HepG2 (cell line): ENCODE measurements around the gene DENND11. TPM values are rescaled to one million over a fixed set of nuclear protein-coding genes. Genes with fewer than 3 reads are reported as not detected.

ENCODE experiments used
- ARID2 ChIP-seq: sonication (generic); formaldehyde crosslinking; IDR thresholded peaks from 2 replicates; pipeline ENCODE4 v1.8.1; 2022; ENCODE audit warnings: mild to moderate bottlenecking, missing genetic modification reagents, borderline replicate concordance
- ARNT2 ChIP-seq: sonication (generic); formaldehyde crosslinking; IDR thresholded peaks from 2 replicates; pipeline ENCODE4 v1.8.0; 2022; ENCODE audit warnings: mild to moderate bottlenecking, low read depth, missing genetic modification reagents, moderate library complexity
- CAMTA2 ChIP-seq: sonication (generic); formaldehyde crosslinking; IDR thresholded peaks from 2 replicates; pipeline ENCODE4 v1.4.0; 2020; ENCODE audit warnings: mild to moderate bottlenecking, missing genetic modification reagents, borderline replicate concordance
- CCDC6 ChIP-seq: sonication (generic); formaldehyde crosslinking; IDR thresholded peaks from 2 replicates; pipeline ENCODE4 v1.8.1; 2022; ENCODE audit warnings: mild to moderate bottlenecking, missing genetic modification reagents, moderate library complexity
- HMG20B ChIP-seq: conservative IDR thresholded peaks from 2 replicates; pipeline ENCODE4 v1.6.1; 2016; ENCODE audit warnings: missing genetic modification reagents, missing compliant biosample characterization
- KLF13 ChIP-seq: sonication (generic); formaldehyde crosslinking; IDR thresholded peaks from 2 replicates; pipeline ENCODE4 v1.4.0; 2020; ENCODE audit warnings: mild to moderate bottlenecking, missing genetic modification reagents
- RFX5 ChIP-seq: IDR thresholded peaks from 2 replicates; pipeline ENCODE4 v1.6.1; 2011; ENCODE audit warnings: low read depth, low read length, improper control_type of control experiment
- RFXAP ChIP-seq: sonication (generic); formaldehyde crosslinking; IDR thresholded peaks from 2 replicates; pipeline ENCODE4 v1.4.0; 2020; ENCODE audit warnings: missing genetic modification reagents, borderline replicate concordance
- USF2 ChIP-seq, 2 experiments: sonication (generic) in 1 of 2; formaldehyde crosslinking in 1 of 2; IDR thresholded peaks; 2 replicates each; pipeline versions ENCODE4 v1.5.1 to v1.6.1; 2011 to 2020; ENCODE audit warnings: borderline replicate concordance in 1 of 2, low read depth in 1 of 2, low read length in 1 of 2, mild to moderate bottlenecking in 1 of 2, missing genetic modification reagents in 1 of 2, moderate library complexity in 1 of 2
- ZBTB14 ChIP-seq: sonication (generic); formaldehyde crosslinking; IDR thresholded peaks from 2 replicates; pipeline ENCODE4 v1.4.0; 2020; ENCODE audit warnings: missing genetic modification reagents
- ZBTB2 ChIP-seq: sonication (generic); formaldehyde crosslinking; IDR thresholded peaks from 2 replicates; pipeline ENCODE4 v1.8.0; 2022; ENCODE audit warnings: low read depth, missing genetic modification reagents
- ZNF430 ChIP-seq: sonication (generic); formaldehyde crosslinking; IDR thresholded peaks from 2 replicates; pipeline ENCODE4 v1.9.0; 2021; ENCODE audit warnings: mild to moderate bottlenecking, missing genetic modification reagents
- ZNF501 ChIP-seq: sonication (generic); formaldehyde crosslinking; IDR thresholded peaks from 2 replicates; pipeline ENCODE4 v1.5.1; 2020; ENCODE audit warnings: mild to moderate bottlenecking, moderate library complexity, missing genetic modification reagents
- polyA plus RNA-seq, 8 experiments: library from polyadenylated mRNA; depleted of rRNA in 3 of 8; stranded (reverse) in 7 of 8; unstranded in 1 of 8; fragments of >200 nt; fragmentation: Illumina TruSeq in 4 of 8; extraction: Trizol in 4 of 8; gene quantifications; 2 replicates each; pipeline versions ENCODE4 v1.2.1 to v1.2.3, GENCODE V29; 2011 to 2016; ENCODE audit warnings: low read depth in 4 of 8, missing spikeins in 1 of 8, mixed read lengths in 1 of 8; ENCODE audit not compliant: insufficient read depth in 1 of 8
- total RNA-seq, 5 experiments: library from RNA; depleted of rRNA; stranded (reverse); fragments of >200 nt; fragmentation: Illumina TruSeq; extraction: Trizol; gene quantifications; 2 replicates each; pipeline ENCODE4 v1.2.3, GENCODE V29; 2016; ENCODE audit warnings: low read depth in 1 of 5
- TF ChIP-seq, protein P1 (sequence below): sonication (generic); formaldehyde crosslinking; IDR thresholded peaks from 2 replicates; pipeline ENCODE4 v1.8.0; 2022; ENCODE audit warnings: mild to moderate bottlenecking, missing genetic modification reagents; ENCODE audit not compliant: insufficient replicate concordance
- TF ChIP-seq, protein P2 (sequence below): sonication (generic); formaldehyde crosslinking; IDR thresholded peaks from 2 replicates; pipeline ENCODE4 v1.4.0; 2020; ENCODE audit warnings: missing genetic modification reagents

The DENND11 gene
- total and polyA plus RNA-seq, 2 of the 13 experiments (the other 11 are each of a cell fraction or from before 2014, with no cell fraction given) = 7.1 to 10.5 TPM

- 0 out of 2 replicates have a peak, but pooled peaks have one; percentile 21 for TF ChIP-seq USF2 (IDR thresholded peaks at IDR 0.05; ENCODE audit: low read depth, low read length)
- no peak for TF ChIP-seq USF2 (CRISPR knock-in tag; IDR thresholded peaks at IDR 0.05; ENCODE audit: borderline replicate concordance)
- TF ChIP-seq HMG20B (CRISPR knock-in tag) = 0 out of 2 replicates have a peak, but pooled peaks have one; percentile 43
- no peak for TF ChIP-seq CCDC6 (CRISPR knock-in tag)
- TF ChIP-seq KLF13 (CRISPR knock-in tag) = no peak
- TF ChIP-seq RFX5 = no peak
- no peak for TF ChIP-seq ZBTB14
- no peak for TF ChIP-seq ZBTB2 (CRISPR knock-in tag)
- TF ChIP-seq RFXAP (CRISPR knock-in tag) = no peak; the same call in 1 of the 2 replicates
- TF ChIP-seq ARNT2 (CRISPR knock-in tag) = no peak
- TF ChIP-seq, protein P1, sequence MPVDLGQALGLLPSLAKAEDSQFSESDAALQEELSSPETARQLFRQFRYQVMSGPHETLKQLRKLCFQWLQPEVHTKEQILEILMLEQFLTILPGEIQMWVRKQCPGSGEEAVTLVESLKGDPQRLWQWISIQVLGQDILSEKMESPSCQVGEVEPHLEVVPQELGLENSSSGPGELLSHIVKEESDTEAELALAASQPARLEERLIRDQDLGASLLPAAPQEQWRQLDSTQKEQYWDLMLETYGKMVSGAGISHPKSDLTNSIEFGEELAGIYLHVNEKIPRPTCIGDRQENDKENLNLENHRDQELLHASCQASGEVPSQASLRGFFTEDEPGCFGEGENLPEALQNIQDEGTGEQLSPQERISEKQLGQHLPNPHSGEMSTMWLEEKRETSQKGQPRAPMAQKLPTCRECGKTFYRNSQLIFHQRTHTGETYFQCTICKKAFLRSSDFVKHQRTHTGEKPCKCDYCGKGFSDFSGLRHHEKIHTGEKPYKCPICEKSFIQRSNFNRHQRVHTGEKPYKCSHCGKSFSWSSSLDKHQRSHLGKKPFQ (CRISPR knock-in tag) = no peak
- TF ChIP-seq ZNF501 (CRISPR knock-in tag) = 0 out of 2 replicates have a peak, but pooled peaks have one; percentile 23
- TF ChIP-seq, protein P2, sequence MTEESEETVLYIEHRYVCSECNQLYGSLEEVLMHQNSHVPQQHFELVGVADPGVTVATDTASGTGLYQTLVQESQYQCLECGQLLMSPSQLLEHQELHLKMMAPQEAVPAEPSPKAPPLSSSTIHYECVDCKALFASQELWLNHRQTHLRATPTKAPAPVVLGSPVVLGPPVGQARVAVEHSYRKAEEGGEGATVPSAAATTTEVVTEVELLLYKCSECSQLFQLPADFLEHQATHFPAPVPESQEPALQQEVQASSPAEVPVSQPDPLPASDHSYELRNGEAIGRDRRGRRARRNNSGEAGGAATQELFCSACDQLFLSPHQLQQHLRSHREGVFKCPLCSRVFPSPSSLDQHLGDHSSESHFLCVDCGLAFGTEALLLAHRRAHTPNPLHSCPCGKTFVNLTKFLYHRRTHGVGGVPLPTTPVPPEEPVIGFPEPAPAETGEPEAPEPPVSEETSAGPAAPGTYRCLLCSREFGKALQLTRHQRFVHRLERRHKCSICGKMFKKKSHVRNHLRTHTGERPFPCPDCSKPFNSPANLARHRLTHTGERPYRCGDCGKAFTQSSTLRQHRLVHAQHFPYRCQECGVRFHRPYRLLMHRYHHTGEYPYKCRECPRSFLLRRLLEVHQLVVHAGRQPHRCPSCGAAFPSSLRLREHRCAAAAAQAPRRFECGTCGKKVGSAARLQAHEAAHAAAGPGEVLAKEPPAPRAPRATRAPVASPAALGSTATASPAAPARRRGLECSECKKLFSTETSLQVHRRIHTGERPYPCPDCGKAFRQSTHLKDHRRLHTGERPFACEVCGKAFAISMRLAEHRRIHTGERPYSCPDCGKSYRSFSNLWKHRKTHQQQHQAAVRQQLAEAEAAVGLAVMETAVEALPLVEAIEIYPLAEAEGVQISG = peak; percentile 59; the same call in 1 of the 2 replicates
- no peak for TF ChIP-seq CAMTA2
- no peak for TF ChIP-seq ARID2 (CRISPR knock-in tag)
- TF ChIP-seq ZNF430 (CRISPR knock-in tag) = no peak
Observed at GRCh38 chr7:141695803-141696289, 6.1 kb downstream of the DENND11 start (continued).
